Panc1 (cell line): ENCODE results near the gene OSBPL9. TPM values are rescaled to one million over a fixed set of nuclear protein-coding genes. Genes with fewer than 3 reads are reported as not detected.
A peak's percentile ranks its signal among the peaks of the same experiment; 100 is the strongest.

Source experiments
- ATAC-seq: fragments of 200-7000 bp; cut with Tn5 transposase; 2 replicates; pipeline ENCODE4 v1.9.1; 2020; ENCODE audit warnings: mild to moderate bottlenecking, moderate library complexity
- Bru-seq: library from RNA; stranded (reverse); fragments of 400-500 nt; gene quantifications from one replicate; lab custom pipeline; 2021; lab: Mats Ljungman, UMichigan
- BruChase-seq, 2 experiments: library from RNA; stranded (reverse); fragments of 400-500 nt; gene quantifications; one replicate each; lab custom pipeline; 2021; lab: Mats Ljungman, UMichigan
- BruUV-seq: library from RNA; stranded (reverse); fragments of 400-500 nt; replicated peaks from 2 replicates; lab custom pipeline; 2021; lab: Mats Ljungman, UMichigan
- CTCF ChIA-PET: fragments of 300-600 bp; sonication (Branson Sonifier 250); formaldehyde crosslinking; loops from one replicate; lab custom pipeline; 2022; ENCODE audit warnings: antibody characterized with exemption; lab: Charles Lee
- POLR2A ChIA-PET: fragments of 300-600 bp; sonication (Branson Sonifier 250); formaldehyde crosslinking; loops from one replicate; lab custom pipeline; 2022; ENCODE audit warnings: antibody characterized with exemption; lab: Charles Lee
- DNase-seq: peaks from one replicate; pipeline ENCODE4 v3.0.0-alpha.2; 2010; ENCODE audit warnings: low read depth, low spot score
- H3K27ac ChIP-seq: 2 replicates; pipeline ENCODE4 v1.5.1; 2011; ENCODE audit warnings: mild to moderate bottlenecking, low read length, inconsistent platforms
- H3K27me3 ChIP-seq: fragments of 200-500 bp; sonication (Bioruptor generic); 2 replicates; pipeline ENCODE4 v1.6.0; 2014; ENCODE audit warnings: low read length, inconsistent platforms; ENCODE audit not compliant: control insufficient read depth, insufficient read depth
- H3K36me3 ChIP-seq: fragments of 200-500 bp; sonication (Bioruptor generic); 2 replicates; pipeline ENCODE4 v1.5.1; 2014; ENCODE audit warnings: inconsistent platforms, mild to moderate bottlenecking, low read length, moderate library complexity; ENCODE audit not compliant: control insufficient read depth, insufficient read depth
- H3K4me1 ChIP-seq: 2 replicates; pipeline ENCODE4 v1.5.1; 2011; ENCODE audit warnings: inconsistent platforms, mild to moderate bottlenecking, low read length, moderate library complexity; ENCODE audit not compliant: control insufficient read depth, insufficient read depth
- H3K4me3 ChIP-seq, 2 experiments: 2 replicates each; pipeline ENCODE4 v1.5.1; 2011 to 2012; ENCODE audit warnings: low read depth in 2 of 2, low read length in 2 of 2, mild to moderate bottlenecking in 2 of 2, inconsistent platforms in 1 of 2, moderate library complexity in 1 of 2
- H3K9me3 ChIP-seq: fragments of 200-500 bp; sonication (Bioruptor generic); 2 replicates; pipeline ENCODE4 v1.5.1; 2014; ENCODE audit warnings: low read depth, mild to moderate bottlenecking, inconsistent platforms, low read length, moderate library complexity; ENCODE audit not compliant: control insufficient read depth, insufficient read depth
- POLR2AphosphoS5 ChIP-seq: IDR thresholded peaks from 2 replicates; pipeline ENCODE4 v1.6.1; 2012; ENCODE audit warnings: mild to moderate bottlenecking, low read depth, low read length, moderate library complexity
- SIN3A ChIP-seq: IDR thresholded peaks from 2 replicates; pipeline ENCODE4 v1.6.1; 2012; ENCODE audit warnings: low read depth, mild to moderate bottlenecking, low read length, moderate library complexity, borderline replicate concordance; ENCODE audit not compliant: insufficient read depth
- TCF7L2 ChIP-seq: IDR thresholded peaks from 2 replicates; pipeline ENCODE4 v1.6.1; 2011; ENCODE audit warnings: mild to moderate bottlenecking, low read depth, low read length, inconsistent platforms
- in situ Hi-C: cut with HindIII; loops from 2 replicates; pipeline ENCODE4 v1.10.0; 2016; ENCODE audit warnings: low sequenced_read_pairs, low pct_unique_long_range_greater_than_20kb
- intact Hi-C: fragments of 100-400 bp; cut with micrococcal nuclease; formaldehyde crosslinking; loops from one replicate; pipeline ENCODE4 v1.10.0; 2022; ENCODE audit not compliant: unreplicated experiment
- long read RNA-seq: library from polyadenylated mRNA; unstranded; transcript quantifications from one replicate; pipeline ENCODE4 v2.0.0, GENCODE V29; 2021; ENCODE audit not compliant: unreplicated experiment
- polyA plus RNA-seq: library from polyadenylated mRNA; unstranded; fragments of >200 nt; gene quantifications from one replicate; pipeline ENCODE4 v1.2.1, GENCODE V29; 2012; ENCODE audit warnings: missing spikeins; ENCODE audit not compliant: insufficient read length
- total RNA-seq: library from RNA; stranded (reverse); gene quantifications from one replicate; pipeline ENCODE4 v1.2.1, GENCODE V29; 2021; ENCODE audit not compliant: unreplicated experiment
- TF ChIP-seq, protein P1 (sequence below), 2 experiments: IDR thresholded peaks; 2 replicates each; pipeline ENCODE4 v1.6.1; 2011 to 2012; ENCODE audit warnings: low read depth in 2 of 2, control low read depth in 1 of 2, low read length in 1 of 2, mild to moderate bottlenecking in 1 of 2, moderate library complexity in 1 of 2; ENCODE audit not compliant: insufficient read depth in 1 of 2
- TF ChIP-seq, protein P2 (sequence below): fragments of 450-650 bp; IDR thresholded peaks from 2 replicates; pipeline ENCODE4 v1.5.1; 2017; ENCODE audit warnings: mild to moderate bottlenecking

The OSBPL9 gene, protein sequence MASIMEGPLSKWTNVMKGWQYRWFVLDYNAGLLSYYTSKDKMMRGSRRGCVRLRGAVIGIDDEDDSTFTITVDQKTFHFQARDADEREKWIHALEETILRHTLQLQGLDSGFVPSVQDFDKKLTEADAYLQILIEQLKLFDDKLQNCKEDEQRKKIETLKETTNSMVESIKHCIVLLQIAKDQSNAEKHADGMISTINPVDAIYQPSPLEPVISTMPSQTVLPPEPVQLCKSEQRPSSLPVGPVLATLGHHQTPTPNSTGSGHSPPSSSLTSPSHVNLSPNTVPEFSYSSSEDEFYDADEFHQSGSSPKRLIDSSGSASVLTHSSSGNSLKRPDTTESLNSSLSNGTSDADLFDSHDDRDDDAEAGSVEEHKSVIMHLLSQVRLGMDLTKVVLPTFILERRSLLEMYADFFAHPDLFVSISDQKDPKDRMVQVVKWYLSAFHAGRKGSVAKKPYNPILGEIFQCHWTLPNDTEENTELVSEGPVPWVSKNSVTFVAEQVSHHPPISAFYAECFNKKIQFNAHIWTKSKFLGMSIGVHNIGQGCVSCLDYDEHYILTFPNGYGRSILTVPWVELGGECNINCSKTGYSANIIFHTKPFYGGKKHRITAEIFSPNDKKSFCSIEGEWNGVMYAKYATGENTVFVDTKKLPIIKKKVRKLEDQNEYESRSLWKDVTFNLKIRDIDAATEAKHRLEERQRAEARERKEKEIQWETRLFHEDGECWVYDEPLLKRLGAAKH
- total RNA-seq (85.5 TPM), Bru-seq, nascent RNA (percentile 85 among the genes with signal in this experiment), BruChase-seq, experiment 1, labeled RNA remaining after a 2-hour chase (percentile 68 among the genes with signal in this experiment), BruChase-seq, experiment 2, labeled RNA remaining after a 6-hour chase (percentile 74 among the genes with signal in this experiment)
- 63.5 TPM for polyA plus RNA-seq
- long read RNA-seq, transcript OSBPL9-203 (24 exons, 2,893 nt), result major isoform, 31 of 151 reads
- long read RNA-seq, transcript OSBPL9-222 (21 exons, 2,210 nt), result minor isoform, 20 of 151 reads
- long read RNA-seq, transcript OSBPL9-207 (20 exons, 2,755 nt), result minor isoform, 17 of 151 reads
- long read RNA-seq, partial matches to known transcripts, result 36 of 151 reads
- long read RNA-seq, other reads (novel, unspliced or antisense), result 40 of 151 reads

DNA sequence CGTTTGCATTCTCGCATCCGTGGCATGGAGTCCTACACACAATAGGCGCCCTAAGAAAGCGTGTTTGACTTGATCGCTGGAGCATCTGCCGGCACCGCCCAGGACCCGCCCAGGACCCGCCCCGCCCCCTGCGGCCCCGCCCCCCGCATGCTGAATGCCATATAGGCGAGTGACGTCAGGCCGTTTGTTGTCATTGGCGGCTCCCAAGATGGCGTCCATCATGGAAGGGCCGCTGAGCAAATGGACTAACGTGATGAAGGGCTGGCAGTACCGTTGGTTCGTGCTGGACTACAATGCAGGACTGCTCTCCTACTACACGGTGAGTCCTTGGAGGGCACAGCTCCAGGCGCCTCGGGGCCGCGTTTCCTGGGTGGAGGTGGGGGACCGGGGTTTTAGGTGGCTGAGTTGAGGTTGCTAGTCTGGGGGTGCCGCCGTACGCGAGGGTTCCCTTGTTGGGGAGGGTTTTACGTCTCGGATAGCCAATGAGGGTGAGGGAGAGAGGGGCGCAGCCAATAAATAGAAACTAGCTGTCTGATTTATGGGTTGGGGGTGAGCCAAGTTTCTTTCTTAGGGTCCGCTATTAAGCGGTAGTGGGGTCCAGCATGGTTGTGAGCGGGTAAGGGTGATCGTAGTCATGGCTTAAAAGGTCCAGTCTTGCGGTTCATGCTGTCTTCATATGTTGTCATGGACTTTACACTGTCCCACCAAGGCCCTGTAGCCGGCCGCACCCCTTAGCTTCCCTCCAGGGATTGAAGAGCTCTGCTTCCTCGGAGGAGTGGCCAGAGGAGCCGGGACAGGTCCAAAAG is at the start of gene OSBPL9:
OSBPL9 (plus strand) TSS at position 190 of the 806 bp plus-strand sequence; CDS start at position 209, 19 bp downstream.
- peak within 1 kb of the TSS; percentile 77 to 89 for H3K4me3 ChIP-seq
- TF ChIP-seq, protein P1, sequence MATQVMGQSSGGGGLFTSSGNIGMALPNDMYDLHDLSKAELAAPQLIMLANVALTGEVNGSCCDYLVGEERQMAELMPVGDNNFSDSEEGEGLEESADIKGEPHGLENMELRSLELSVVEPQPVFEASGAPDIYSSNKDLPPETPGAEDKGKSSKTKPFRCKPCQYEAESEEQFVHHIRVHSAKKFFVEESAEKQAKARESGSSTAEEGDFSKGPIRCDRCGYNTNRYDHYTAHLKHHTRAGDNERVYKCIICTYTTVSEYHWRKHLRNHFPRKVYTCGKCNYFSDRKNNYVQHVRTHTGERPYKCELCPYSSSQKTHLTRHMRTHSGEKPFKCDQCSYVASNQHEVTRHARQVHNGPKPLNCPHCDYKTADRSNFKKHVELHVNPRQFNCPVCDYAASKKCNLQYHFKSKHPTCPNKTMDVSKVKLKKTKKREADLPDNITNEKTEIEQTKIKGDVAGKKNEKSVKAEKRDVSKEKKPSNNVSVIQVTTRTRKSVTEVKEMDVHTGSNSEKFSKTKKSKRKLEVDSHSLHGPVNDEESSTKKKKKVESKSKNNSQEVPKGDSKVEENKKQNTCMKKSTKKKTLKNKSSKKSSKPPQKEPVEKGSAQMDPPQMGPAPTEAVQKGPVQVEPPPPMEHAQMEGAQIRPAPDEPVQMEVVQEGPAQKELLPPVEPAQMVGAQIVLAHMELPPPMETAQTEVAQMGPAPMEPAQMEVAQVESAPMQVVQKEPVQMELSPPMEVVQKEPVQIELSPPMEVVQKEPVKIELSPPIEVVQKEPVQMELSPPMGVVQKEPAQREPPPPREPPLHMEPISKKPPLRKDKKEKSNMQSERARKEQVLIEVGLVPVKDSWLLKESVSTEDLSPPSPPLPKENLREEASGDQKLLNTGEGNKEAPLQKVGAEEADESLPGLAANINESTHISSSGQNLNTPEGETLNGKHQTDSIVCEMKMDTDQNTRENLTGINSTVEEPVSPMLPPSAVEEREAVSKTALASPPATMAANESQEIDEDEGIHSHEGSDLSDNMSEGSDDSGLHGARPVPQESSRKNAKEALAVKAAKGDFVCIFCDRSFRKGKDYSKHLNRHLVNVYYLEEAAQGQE (IDR thresholded peaks at IDR 0.05; ENCODE audit: insufficient read depth in 1 of 2, low read depth in 2 of 2, low read length in 1 of 2), result no peak
- TF ChIP-seq, protein P2, sequence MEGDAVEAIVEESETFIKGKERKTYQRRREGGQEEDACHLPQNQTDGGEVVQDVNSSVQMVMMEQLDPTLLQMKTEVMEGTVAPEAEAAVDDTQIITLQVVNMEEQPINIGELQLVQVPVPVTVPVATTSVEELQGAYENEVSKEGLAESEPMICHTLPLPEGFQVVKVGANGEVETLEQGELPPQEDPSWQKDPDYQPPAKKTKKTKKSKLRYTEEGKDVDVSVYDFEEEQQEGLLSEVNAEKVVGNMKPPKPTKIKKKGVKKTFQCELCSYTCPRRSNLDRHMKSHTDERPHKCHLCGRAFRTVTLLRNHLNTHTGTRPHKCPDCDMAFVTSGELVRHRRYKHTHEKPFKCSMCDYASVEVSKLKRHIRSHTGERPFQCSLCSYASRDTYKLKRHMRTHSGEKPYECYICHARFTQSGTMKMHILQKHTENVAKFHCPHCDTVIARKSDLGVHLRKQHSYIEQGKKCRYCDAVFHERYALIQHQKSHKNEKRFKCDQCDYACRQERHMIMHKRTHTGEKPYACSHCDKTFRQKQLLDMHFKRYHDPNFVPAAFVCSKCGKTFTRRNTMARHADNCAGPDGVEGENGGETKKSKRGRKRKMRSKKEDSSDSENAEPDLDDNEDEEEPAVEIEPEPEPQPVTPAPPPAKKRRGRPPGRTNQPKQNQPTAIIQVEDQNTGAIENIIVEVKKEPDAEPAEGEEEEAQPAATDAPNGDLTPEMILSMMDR, result no peak
- TF ChIP-seq SIN3A, result peak; percentile 88; the same call in 1 of the 2 replicates
- TF ChIP-seq TCF7L2, result no peak
- TF ChIP-seq POLR2AphosphoS5, result peak; percentile 88
- CTCF ChIA-PET, result interaction anchor here (1.0 kb wide), 1 partner anchor 10 kb away, joined by 4 read pairs; no protein-coding TSS in a partner anchor
- ATAC-seq (peak; percentile 96), DNase-seq (peak; percentile 72)
- peaks cover 2% of the 10 kb centered on the region; the same call in 1 of the 2 replicates for H3K36me3 ChIP-seq
- peak within 1 kb of the TSS; percentile 93 for H3K27ac ChIP-seq
- POLR2A ChIA-PET, result no interaction called here
- H3K9me3 ChIP-seq, result no peaks in the 10 kb centered on the region
- intact Hi-C loops, result no loop called here
- H3K4me1 ChIP-seq, result peaks cover 43% of the 10 kb centered on the region
- BruUV-seq, result TSS peak; percentile 74
- no peaks in the 10 kb centered on the region for H3K27me3 ChIP-seq
- in situ Hi-C loops, result no loop called here
